ENCODE measurements around the gene ZNF385B. TPM values are rescaled to one million over a fixed set of nuclear protein-coding genes. Genes with fewer than 3 reads are reported as not detected.

ZNF385B gene
- total RNA-seq, 1 experiment from 2014 or later, result not detected

GRCh38 chr2:179555691-179556283 is 305.6 kb downstream of the ZNF385B start:
- H3K9me2 ChIP-seq (replicated peaks; ENCODE audit: insufficient read depth, low read length), result no peaks in the 10 kb centered on the region
- no peak overlapping the region for H3K4me3 ChIP-seq (ENCODE audit: low read length)
- no peaks in the 10 kb centered on the region for H3K79me2 ChIP-seq (ENCODE audit: low read length)
- H4K20me1 ChIP-seq (ENCODE audit: insufficient read depth, low read depth, low read length), result no peaks in the 10 kb centered on the region
- no peaks in the 10 kb centered on the region for H3K9me3 ChIP-seq (ENCODE audit: low read length)
- H3K27me3 ChIP-seq (ENCODE audit: low read length), result no peaks in the 10 kb centered on the region
- H3K27ac ChIP-seq (ENCODE audit: low read length), result no peak overlapping the region
- no peak overlapping the region for H2AFZ ChIP-seq (ENCODE audit: low read length)
- no peak for DNase-seq
- no peak overlapping the region for H3K4me2 ChIP-seq (ENCODE audit: low read depth, low read length, poor library complexity, severe bottlenecking)
- H3K36me3 ChIP-seq (ENCODE audit: insufficient read depth, low read length), result no peaks in the 10 kb centered on the region
- H3K4me1 ChIP-seq (ENCODE audit: low read length), result no peaks in the 10 kb centered on the region
- H3K9ac ChIP-seq (ENCODE audit: low read length), result no peak overlapping the region

GRCh38 chr2:179554639-179555386 is 306.6 kb downstream of the ZNF385B start:
- Histone ChIP-seq H3K4me3 (ENCODE audit: low read length) (no peak overlapping the region), H4K20me1 (ENCODE audit: insufficient read depth, low read depth, low read length) (no peaks in the 10 kb centered on the region), H3K27ac (ENCODE audit: low read length) (no peak overlapping the region), H3K9me3 (ENCODE audit: low read length) (no peaks in the 10 kb centered on the region), H3K4me1 (ENCODE audit: low read length) (no peaks in the 10 kb centered on the region), H3K27me3 (ENCODE audit: low read length) (no peaks in the 10 kb centered on the region), H3K36me3 (ENCODE audit: insufficient read depth, low read length) (no peaks in the 10 kb centered on the region), H3K9me2 (replicated peaks; ENCODE audit: insufficient read depth, low read length) (no peaks in the 10 kb centered on the region), H2AFZ (ENCODE audit: low read length) (no peak overlapping the region), H3K9ac (ENCODE audit: low read length) (no peak overlapping the region), H3K79me2 (ENCODE audit: low read length) (no peaks in the 10 kb centered on the region), H3K4me2 (ENCODE audit: low read depth, low read length, poor library complexity, severe bottlenecking) (no peak overlapping the region)
- DNase-seq, result no peak

GRCh38 chr2:179553382-179553781 is 308.0 kb downstream of the ZNF385B start:
- H3K27me3 ChIP-seq (ENCODE audit: low read length), result no peaks in the 10 kb centered on the region
- DNase-seq, result no peak
- no peak overlapping the region for H3K4me2 ChIP-seq (ENCODE audit: low read depth, low read length, poor library complexity, severe bottlenecking)
- H3K9ac ChIP-seq (ENCODE audit: low read length), result no peak overlapping the region
- no peaks in the 10 kb centered on the region for H3K79me2 ChIP-seq (ENCODE audit: low read length)
- H3K9me2 ChIP-seq (replicated peaks; ENCODE audit: insufficient read depth, low read length), result no peaks in the 10 kb centered on the region
- no peaks in the 10 kb centered on the region for H3K9me3 ChIP-seq (ENCODE audit: low read length)
- H2AFZ ChIP-seq (ENCODE audit: low read length), result no peak overlapping the region
- no peaks in the 10 kb centered on the region for H3K36me3 ChIP-seq (ENCODE audit: insufficient read depth, low read length)
- H3K4me1 ChIP-seq (ENCODE audit: low read length), result no peaks in the 10 kb centered on the region
- no peak overlapping the region for H3K4me3 ChIP-seq (ENCODE audit: low read length)
- H3K27ac ChIP-seq (ENCODE audit: low read length), result no peak overlapping the region
- H4K20me1 ChIP-seq (ENCODE audit: insufficient read depth, low read depth, low read length), result no peaks in the 10 kb centered on the region

- no peak overlapping the region for H3K9ac ChIP-seq (ENCODE audit: low read length)
- H3K9me2 ChIP-seq (replicated peaks; ENCODE audit: insufficient read depth, low read length), result no peaks in the 10 kb centered on the region
- H3K27me3 ChIP-seq (ENCODE audit: low read length), result no peaks in the 10 kb centered on the region
- H3K9me3 ChIP-seq (ENCODE audit: low read length), result no peaks in the 10 kb centered on the region
- H3K27ac ChIP-seq (ENCODE audit: low read length), result no peak overlapping the region
- H3K4me2 ChIP-seq (ENCODE audit: low read depth, low read length, poor library complexity, severe bottlenecking), result no peak overlapping the region
- H2AFZ ChIP-seq (ENCODE audit: low read length), result no peak overlapping the region
- H3K4me1 ChIP-seq (ENCODE audit: low read length), result no peaks in the 10 kb centered on the region
- H3K79me2 ChIP-seq (ENCODE audit: low read length), result no peaks in the 10 kb centered on the region
- H4K20me1 ChIP-seq (ENCODE audit: insufficient read depth, low read depth, low read length), result no peaks in the 10 kb centered on the region
- DNase-seq, result no peak
- H3K36me3 ChIP-seq (ENCODE audit: insufficient read depth, low read length), result no peaks in the 10 kb centered on the region
- H3K4me3 ChIP-seq (ENCODE audit: low read length), result no peak overlapping the region
These were observed 309.8 kb downstream of the ZNF385B start for GRCh38 chr2:179551539-179552045.

- no peak overlapping the region for H3K27ac ChIP-seq (ENCODE audit: low read length)
- no peak overlapping the region for H2AFZ ChIP-seq (ENCODE audit: low read length)
- no peaks in the 10 kb centered on the region for H3K36me3 ChIP-seq (ENCODE audit: insufficient read depth, low read length)
- H3K4me2 ChIP-seq (ENCODE audit: low read depth, low read length, poor library complexity, severe bottlenecking), result no peak overlapping the region
- no peaks in the 10 kb centered on the region for H3K9me2 ChIP-seq (replicated peaks; ENCODE audit: insufficient read depth, low read length)
- DNase-seq, result no peak
- no peaks in the 10 kb centered on the region for H3K79me2 ChIP-seq (ENCODE audit: low read length)
- H3K27me3 ChIP-seq (ENCODE audit: low read length), result no peaks in the 10 kb centered on the region
- H3K9ac ChIP-seq (ENCODE audit: low read length), result no peak overlapping the region
- H4K20me1 ChIP-seq (ENCODE audit: insufficient read depth, low read depth, low read length), result no peaks in the 10 kb centered on the region
- H3K9me3 ChIP-seq (ENCODE audit: low read length), result no peaks in the 10 kb centered on the region
- no peak overlapping the region for H3K4me3 ChIP-seq (ENCODE audit: low read length)
- H3K4me1 ChIP-seq (ENCODE audit: low read length), result no peaks in the 10 kb centered on the region
These were observed 310.6 kb downstream of the ZNF385B start for GRCh38 chr2:179550849-179551248.

- Histone ChIP-seq H4K20me1 (ENCODE audit: insufficient read depth, low read depth, low read length) (no peaks in the 10 kb centered on the region), H3K27me3 (ENCODE audit: low read length) (no peaks in the 10 kb centered on the region), H2AFZ (ENCODE audit: low read length) (no peak overlapping the region), H3K9me3 (ENCODE audit: low read length) (no peaks in the 10 kb centered on the region), H3K9ac (ENCODE audit: low read length) (no peak overlapping the region), H3K79me2 (ENCODE audit: low read length) (no peaks in the 10 kb centered on the region), H3K4me2 (ENCODE audit: low read depth, low read length, poor library complexity, severe bottlenecking) (no peak overlapping the region), H3K4me1 (ENCODE audit: low read length) (no peaks in the 10 kb centered on the region), H3K9me2 (replicated peaks; ENCODE audit: insufficient read depth, low read length) (no peaks in the 10 kb centered on the region), H3K27ac (ENCODE audit: low read length) (no peak overlapping the region), H3K36me3 (ENCODE audit: insufficient read depth, low read length) (no peaks in the 10 kb centered on the region), H3K4me3 (ENCODE audit: low read length) (no peak overlapping the region)
- no peak for DNase-seq
These were observed 311.2 kb downstream of the ZNF385B start for GRCh38 chr2:179550214-179550613.

GRCh38 chr2:179546656-179547055 is 314.8 kb downstream of the ZNF385B start:
- no peaks in the 10 kb centered on the region for H3K36me3 ChIP-seq (ENCODE audit: insufficient read depth, low read length)

GRCh38 chr2:179545024-179545423 is 316.4 kb downstream of the ZNF385B start:
- Histone ChIP-seq H3K4me2 (ENCODE audit: low read depth, low read length, poor library complexity, severe bottlenecking) (no peak overlapping the region), H3K36me3 (ENCODE audit: insufficient read depth, low read length) (no peaks in the 10 kb centered on the region), H3K9me2 (replicated peaks; ENCODE audit: insufficient read depth, low read length) (no peaks in the 10 kb centered on the region), H3K4me3 (ENCODE audit: low read length) (no peak overlapping the region), H2AFZ (ENCODE audit: low read length) (no peak overlapping the region), H3K9ac (ENCODE audit: low read length) (no peak overlapping the region), H3K79me2 (ENCODE audit: low read length) (no peaks in the 10 kb centered on the region), H3K27ac (ENCODE audit: low read length) (no peak overlapping the region), H4K20me1 (ENCODE audit: insufficient read depth, low read depth, low read length) (no peaks in the 10 kb centered on the region), H3K9me3 (ENCODE audit: low read length) (no peaks in the 10 kb centered on the region), H3K27me3 (ENCODE audit: low read length) (no peaks in the 10 kb centered on the region), H3K4me1 (ENCODE audit: low read length) (no peaks in the 10 kb centered on the region)
- no peak for DNase-seq

More at GRCh38 chr2:179546656-179547055, 314.8 kb downstream of the ZNF385B start:
- H2AFZ ChIP-seq (ENCODE audit: low read length), result no peak overlapping the region
- no peaks in the 10 kb centered on the region for H3K79me2 ChIP-seq (ENCODE audit: low read length)
- no peaks in the 10 kb centered on the region for H3K27me3 ChIP-seq (ENCODE audit: low read length)
- H3K9me2 ChIP-seq (replicated peaks; ENCODE audit: insufficient read depth, low read length), result no peaks in the 10 kb centered on the region
- DNase-seq, result no peak
- H3K4me2 ChIP-seq (ENCODE audit: low read depth, low read length, poor library complexity, severe bottlenecking), result no peak overlapping the region
- no peaks in the 10 kb centered on the region for H3K4me1 ChIP-seq (ENCODE audit: low read length)
- H3K4me3 ChIP-seq (ENCODE audit: low read length), result no peak overlapping the region
- no peak overlapping the region for H3K27ac ChIP-seq (ENCODE audit: low read length)
- H3K9ac ChIP-seq (ENCODE audit: low read length), result no peak overlapping the region
- no peaks in the 10 kb centered on the region for H3K9me3 ChIP-seq (ENCODE audit: low read length)
- no peaks in the 10 kb centered on the region for H4K20me1 ChIP-seq (ENCODE audit: insufficient read depth, low read depth, low read length)

Data from Karpas-422 (cell line).